Measurements from ENCODE around the gene EYA2. TPM values are rescaled to one million over a fixed set of nuclear protein-coding genes. Genes with fewer than 3 reads are reported as not detected.

EYA2 gene
- total RNA-seq, 1 donor, result 1.6 TPM

DNA sequence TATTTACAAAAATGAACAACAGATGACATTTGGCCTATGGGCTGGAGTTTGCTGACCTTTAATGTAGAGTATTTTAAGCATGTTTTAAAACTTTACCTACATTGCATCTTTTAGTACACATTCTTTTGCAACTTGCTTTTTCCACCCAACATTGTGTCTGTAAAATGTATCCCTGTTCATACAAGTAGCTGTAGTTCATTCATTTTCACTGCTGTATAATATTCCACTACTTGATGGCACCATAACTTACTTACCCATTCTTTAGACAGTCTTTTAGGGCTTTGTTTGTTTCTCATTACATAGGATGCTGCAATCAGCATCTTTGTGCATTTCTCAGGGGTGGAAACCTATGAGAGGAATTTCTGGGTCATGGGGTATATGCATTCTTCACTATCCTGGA is 115.1 kb downstream of the EYA2 start:
- TF ChIP-seq, protein P1, sequence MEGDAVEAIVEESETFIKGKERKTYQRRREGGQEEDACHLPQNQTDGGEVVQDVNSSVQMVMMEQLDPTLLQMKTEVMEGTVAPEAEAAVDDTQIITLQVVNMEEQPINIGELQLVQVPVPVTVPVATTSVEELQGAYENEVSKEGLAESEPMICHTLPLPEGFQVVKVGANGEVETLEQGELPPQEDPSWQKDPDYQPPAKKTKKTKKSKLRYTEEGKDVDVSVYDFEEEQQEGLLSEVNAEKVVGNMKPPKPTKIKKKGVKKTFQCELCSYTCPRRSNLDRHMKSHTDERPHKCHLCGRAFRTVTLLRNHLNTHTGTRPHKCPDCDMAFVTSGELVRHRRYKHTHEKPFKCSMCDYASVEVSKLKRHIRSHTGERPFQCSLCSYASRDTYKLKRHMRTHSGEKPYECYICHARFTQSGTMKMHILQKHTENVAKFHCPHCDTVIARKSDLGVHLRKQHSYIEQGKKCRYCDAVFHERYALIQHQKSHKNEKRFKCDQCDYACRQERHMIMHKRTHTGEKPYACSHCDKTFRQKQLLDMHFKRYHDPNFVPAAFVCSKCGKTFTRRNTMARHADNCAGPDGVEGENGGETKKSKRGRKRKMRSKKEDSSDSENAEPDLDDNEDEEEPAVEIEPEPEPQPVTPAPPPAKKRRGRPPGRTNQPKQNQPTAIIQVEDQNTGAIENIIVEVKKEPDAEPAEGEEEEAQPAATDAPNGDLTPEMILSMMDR (IDR thresholded peaks at IDR 0.05; ENCODE audit: insufficient read depth, low read length), result no peak
- no peak overlapping the region for H3K4me3 ChIP-seq (ENCODE audit: low read depth, low read length)
- no peak for DNase-seq (ENCODE audit: low read depth)

DNA sequence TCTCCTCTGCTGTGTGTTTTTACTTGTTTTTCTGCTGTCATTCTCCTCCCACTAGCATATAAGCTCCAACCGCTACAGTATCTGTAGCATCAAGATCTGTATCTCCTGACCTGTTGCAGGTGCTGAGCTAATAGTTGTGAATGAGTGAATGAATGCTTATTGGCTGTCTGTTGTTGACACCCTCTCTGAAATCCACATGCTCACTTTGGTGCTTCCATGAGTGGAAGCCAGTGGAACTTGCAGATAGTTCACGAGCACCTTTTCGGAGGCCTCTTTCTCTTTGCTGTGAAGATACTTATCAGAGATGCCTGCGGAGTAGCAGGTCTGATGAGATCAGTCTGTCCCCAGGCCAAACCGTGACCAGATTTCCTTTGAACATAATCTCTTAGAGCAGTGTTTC is 117.3 kb downstream of the EYA2 start:
- TF ChIP-seq, protein P1 (IDR thresholded peaks at IDR 0.05; ENCODE audit: insufficient read depth, low read length), result no peak
- no peak for DNase-seq (ENCODE audit: low read depth)
- H3K4me3 ChIP-seq (ENCODE audit: low read depth, low read length), result no peak overlapping the region

DNA sequence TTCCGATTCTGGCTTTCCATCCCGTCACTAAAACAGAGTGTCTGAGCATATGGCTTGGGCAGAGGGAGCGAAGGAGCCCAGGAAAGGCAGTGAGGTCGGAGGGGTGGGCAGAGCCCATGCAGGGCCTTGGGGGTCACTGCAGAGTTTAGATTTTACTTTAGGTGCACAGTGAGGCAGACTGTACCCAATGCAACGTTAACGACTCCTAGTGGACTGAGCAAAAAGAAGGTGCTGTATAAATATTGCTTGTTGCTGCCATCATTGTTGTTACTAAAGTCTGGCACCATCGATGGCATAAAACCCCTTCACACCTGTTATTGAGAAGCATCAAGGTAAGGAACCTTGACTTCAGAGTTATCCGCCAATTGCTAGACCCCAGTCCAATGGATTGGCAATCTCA is 119.0 kb downstream of the EYA2 start:
- no peak overlapping the region for H3K4me3 ChIP-seq (ENCODE audit: low read depth, low read length)
- TF ChIP-seq, protein P1 (IDR thresholded peaks at IDR 0.05; ENCODE audit: insufficient read depth, low read length), result no peak

DNA sequence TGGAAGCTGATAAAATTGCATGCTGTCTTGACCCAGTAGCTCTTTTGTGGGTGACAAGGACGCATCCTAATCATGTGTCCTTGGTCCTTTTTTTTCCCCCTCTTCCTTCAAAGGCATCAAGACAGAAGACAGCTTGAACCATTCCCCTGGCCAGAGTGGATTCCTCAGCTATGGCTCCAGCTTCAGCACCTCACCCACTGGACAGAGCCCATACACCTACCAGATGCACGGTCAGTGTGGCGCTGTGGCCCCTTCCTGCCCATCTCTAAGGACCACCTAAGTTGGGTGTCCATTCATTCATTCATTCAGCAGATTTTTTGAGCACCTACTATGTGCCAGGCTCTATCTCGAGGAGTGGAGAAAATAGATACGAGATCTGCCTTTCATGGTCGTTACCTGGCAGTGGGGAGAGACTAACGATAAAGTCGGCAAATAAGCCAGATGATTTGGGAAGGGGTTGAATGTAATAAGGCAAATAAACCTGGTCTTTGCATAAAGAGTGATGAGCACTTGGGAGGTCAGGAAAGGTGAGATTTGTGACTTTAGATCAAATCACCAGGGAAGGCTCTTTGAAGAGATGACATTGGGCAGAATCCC is 121.5 kb downstream of the EYA2 start:
- no peak overlapping the region for H3K4me3 ChIP-seq (ENCODE audit: low read depth, low read length)
- TF ChIP-seq, protein P1 (IDR thresholded peaks at IDR 0.05; ENCODE audit: insufficient read depth, low read length), result no peak
- DNase-seq (ENCODE audit: low read depth), result no peak

More for the DNA sequence above, 119.0 kb downstream of the EYA2 start:
- no peak for DNase-seq (ENCODE audit: low read depth)

DNA sequence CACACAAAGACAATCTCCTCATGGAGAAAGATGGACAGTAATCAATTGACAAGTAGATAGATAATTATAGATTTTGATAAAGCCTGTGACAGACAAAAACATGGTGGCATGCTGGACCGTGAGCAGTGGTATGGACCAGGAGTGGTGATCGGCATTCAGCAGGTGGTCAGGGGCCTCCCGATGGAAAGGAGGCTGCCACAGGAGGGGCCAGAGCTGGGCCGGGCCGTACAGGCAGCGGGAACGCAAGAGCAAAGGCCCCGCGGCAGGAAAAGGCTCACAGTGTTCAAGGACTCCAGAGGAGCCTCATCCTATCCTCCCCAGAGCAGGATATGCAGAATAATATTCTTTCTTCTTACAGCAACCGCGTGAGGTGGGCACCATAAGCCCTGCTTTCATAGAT is 123.7 kb downstream of the EYA2 start:
- no peak for DNase-seq (ENCODE audit: low read depth)
- TF ChIP-seq, protein P1 (IDR thresholded peaks at IDR 0.05; ENCODE audit: insufficient read depth, low read length), result no peak
- H3K4me3 ChIP-seq (ENCODE audit: low read depth, low read length), result no peak overlapping the region

DNA sequence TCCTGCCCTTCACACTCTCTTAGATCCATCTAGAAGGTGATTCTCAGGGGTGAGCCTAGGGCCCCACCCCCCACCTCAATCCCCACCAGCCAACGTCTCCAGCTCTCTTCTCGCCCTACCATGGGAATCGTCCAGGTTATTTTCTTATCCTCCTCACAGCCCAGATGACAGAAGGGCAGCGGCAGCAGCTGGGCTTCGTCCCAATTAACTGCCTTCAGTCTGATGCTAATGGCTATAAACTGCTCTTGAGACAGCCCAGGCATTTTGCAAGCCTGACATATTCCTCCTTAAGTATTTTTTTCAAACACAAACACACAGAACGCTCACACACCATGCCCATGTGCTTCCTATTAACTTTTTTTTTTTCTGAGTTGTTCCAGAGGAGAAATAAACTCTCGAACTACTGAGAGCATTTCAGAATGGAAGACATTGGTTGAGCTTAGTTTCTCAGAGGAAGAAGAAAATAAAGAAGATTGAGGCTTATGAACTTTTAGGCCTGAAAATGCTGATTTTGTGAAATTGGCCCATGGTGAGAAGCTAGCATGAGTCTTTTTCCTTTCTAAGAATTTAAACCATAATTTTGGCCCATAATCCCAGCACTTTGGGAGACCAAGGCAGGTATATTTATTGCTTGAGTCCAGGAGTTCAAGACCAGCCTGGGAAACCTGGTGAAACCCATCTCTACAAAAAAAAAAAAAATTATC is 124.6 kb downstream of the EYA2 start:
- peak; percentile 87 for DNase-seq (ENCODE audit: low read depth)
- TF ChIP-seq, protein P1 (IDR thresholded peaks at IDR 0.05; ENCODE audit: insufficient read depth, low read length), result no peak
- no peak overlapping the region for H3K4me3 ChIP-seq (ENCODE audit: low read depth, low read length)

Measured in fibroblast of the aortic adventitia (primary cell).